K562 (cell line): ENCODE data around the gene RAB26. TPM values are rescaled to one million over a fixed set of nuclear protein-coding genes. Genes with fewer than 3 reads are reported as not detected.

Experiments
- BCOR ChIP-seq: fragments of 450-650 bp; IDR thresholded peaks from 2 replicates; pipeline ENCODE4 v1.6.1; 2016
- BMI1 ChIP-seq: fragments of 150-350 bp; IDR thresholded peaks from 2 replicates; pipeline ENCODE4 v1.6.1; 2014; ENCODE audit warnings: low read length
- CBX1 ChIP-seq: sonication (generic); IDR thresholded peaks from 2 replicates; pipeline ENCODE4 v1.6.1; 2016; ENCODE audit warnings: antibody characterized with exemption, low read depth, mild to moderate bottlenecking
- DNMT1 ChIP-seq: fragments of 450-650 bp; IDR thresholded peaks from 2 replicates; pipeline ENCODE4 v1.6.1; 2016; ENCODE audit warnings: antibody characterized with exemption, mild to moderate bottlenecking
- DPF2 ChIP-seq: fragments of 450-650 bp; IDR thresholded peaks from 2 replicates; pipeline ENCODE4 v1.6.1; 2016
- ETV1 ChIP-seq: fragments of 450-650 bp; conservative IDR thresholded peaks from 2 replicates; pipeline ENCODE4 v1.6.1; 2016; ENCODE audit warnings: missing genetic modification characterization, control low read depth, low read depth, missing compliant biosample characterization
- HES1 ChIP-seq: fragments of 450-650 bp; IDR thresholded peaks from 2 replicates; pipeline ENCODE4 v1.6.1; 2016; ENCODE audit warnings: low read depth, mild to moderate bottlenecking, moderate library complexity
- HMBOX1 ChIP-seq: sonication (generic); IDR thresholded peaks from 2 replicates; pipeline ENCODE4 v1.6.1; 2016
- MTF1 ChIP-seq: fragments of 250-450 bp; sonication (Bioruptor Pico); IDR thresholded peaks from 2 replicates; pipeline ENCODE4 v1.9.0; 2021; ENCODE audit warnings: moderate library complexity, mild to moderate bottlenecking, inconsistent platforms, borderline replicate concordance
- PHF8 ChIP-seq: fragments of 200-600 bp; sonication (generic); IDR thresholded peaks from 2 replicates; pipeline ENCODE4 v1.6.1; 2012; ENCODE audit warnings: mixed run types, mild to moderate bottlenecking, inconsistent platforms, low read length, moderate library complexity, borderline replicate concordance
- SIX5 ChIP-seq, 2 experiments: IDR thresholded peaks; 2 replicates each; pipeline ENCODE4 v1.6.1; 2011; ENCODE audit warnings: low read length in 2 of 2, borderline replicate concordance in 1 of 2, low read depth in 1 of 2, mild to moderate bottlenecking in 1 of 2, moderate library complexity in 1 of 2; ENCODE audit not compliant: insufficient read depth in 1 of 2
- SNRNP70 ChIP-seq: fragments of 200-400 bp; formaldehyde crosslinking; optimal IDR thresholded peaks from 2 replicates; pipeline ENCODE3; 2017; ENCODE audit warnings: low read depth, low read length
- TRIM25 ChIP-seq: fragments of 450-650 bp; IDR thresholded peaks from 2 replicates; pipeline ENCODE4 v1.7.0; 2016; ENCODE audit warnings: borderline replicate concordance
- ZNF224 ChIP-seq: sonication (generic); formaldehyde crosslinking; IDR thresholded peaks from 2 replicates; pipeline ENCODE4 v1.8.0; 2022; ENCODE audit warnings: mild to moderate bottlenecking, missing genetic modification reagents
- polyA plus RNA-seq, 8 experiments: library from polyadenylated mRNA; depleted of rRNA in 4 of 8; stranded (reverse) in 5 of 8; unstranded in 3 of 8; fragments of >200 nt; fragmentation: Nextera tagmentation in 2 of 8; fragmentation: Illumina TruSeq in 1 of 8; extraction: Ambion mirVana in 2 of 8; extraction: Trizol in 1 of 8; gene quantifications; 2 replicates each; pipeline versions ENCODE4 v1.2.1 to v1.2.3, GENCODE V29; 2011 to 2014; ENCODE audit warnings: inconsistent platforms in 1 of 8, missing spikeins in 1 of 8
- total RNA-seq, 7 experiments: library from RNA; depleted of rRNA in 6 of 7; stranded (reverse); fragments of >200 nt in 6 of 7; fragmentation: Illumina TruSeq in 2 of 7; extraction: Trizol in 2 of 7; gene quantifications; 2 replicates each; pipeline versions ENCODE4 v1.2.1 to v1.2.3, GENCODE V29; 2011 to 2021; ENCODE audit warnings: low replicate concordance in 1 of 7
- TF ChIP-seq, protein P1 (sequence below): fragments of 200-400 bp; formaldehyde crosslinking; IDR thresholded peaks from 2 replicates; pipeline ENCODE4 v1.6.1; 2017; ENCODE audit warnings: mild to moderate bottlenecking, low read depth, low read length, moderate library complexity
- TF ChIP-seq, protein P2 (sequence below): fragments of 250-450 bp; sonication (Bioruptor Pico); IDR thresholded peaks from 2 replicates; pipeline ENCODE4 v1.8.0; 2021; ENCODE audit warnings: moderate library complexity, mild to moderate bottlenecking, inconsistent platforms

RAB26 gene
- total and polyA plus RNA-seq, 9 of the 15 experiments (the other 6 are each of a cell fraction or from before 2014, with no cell fraction given), result 0.25 to 6.1 (median 2.1) TPM

DNA sequence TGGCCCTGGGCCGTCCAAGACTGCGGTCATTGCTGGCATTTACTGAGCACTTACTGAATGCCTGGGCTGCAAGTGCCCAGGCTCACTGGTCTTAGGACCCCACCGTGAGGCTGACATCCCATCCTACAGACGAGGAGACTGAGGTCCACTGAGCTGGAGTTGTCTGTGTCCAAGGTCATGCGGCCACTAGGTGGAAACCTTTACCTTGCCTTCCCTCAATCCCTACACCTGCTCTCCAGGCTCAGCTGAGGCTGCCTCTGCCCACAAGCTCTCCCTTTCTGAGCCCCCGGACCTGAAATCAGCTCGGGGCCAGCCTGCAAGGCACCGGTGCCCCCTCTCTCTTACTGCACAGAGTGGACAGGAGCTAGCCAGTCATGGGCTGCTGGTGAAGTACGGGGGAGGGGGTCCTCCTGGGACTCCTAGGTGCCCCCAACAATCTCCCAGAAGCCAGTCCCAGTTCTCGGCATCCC lies 46.5 kb downstream of the RAB26 start (continued):
- TF ChIP-seq, protein P1, sequence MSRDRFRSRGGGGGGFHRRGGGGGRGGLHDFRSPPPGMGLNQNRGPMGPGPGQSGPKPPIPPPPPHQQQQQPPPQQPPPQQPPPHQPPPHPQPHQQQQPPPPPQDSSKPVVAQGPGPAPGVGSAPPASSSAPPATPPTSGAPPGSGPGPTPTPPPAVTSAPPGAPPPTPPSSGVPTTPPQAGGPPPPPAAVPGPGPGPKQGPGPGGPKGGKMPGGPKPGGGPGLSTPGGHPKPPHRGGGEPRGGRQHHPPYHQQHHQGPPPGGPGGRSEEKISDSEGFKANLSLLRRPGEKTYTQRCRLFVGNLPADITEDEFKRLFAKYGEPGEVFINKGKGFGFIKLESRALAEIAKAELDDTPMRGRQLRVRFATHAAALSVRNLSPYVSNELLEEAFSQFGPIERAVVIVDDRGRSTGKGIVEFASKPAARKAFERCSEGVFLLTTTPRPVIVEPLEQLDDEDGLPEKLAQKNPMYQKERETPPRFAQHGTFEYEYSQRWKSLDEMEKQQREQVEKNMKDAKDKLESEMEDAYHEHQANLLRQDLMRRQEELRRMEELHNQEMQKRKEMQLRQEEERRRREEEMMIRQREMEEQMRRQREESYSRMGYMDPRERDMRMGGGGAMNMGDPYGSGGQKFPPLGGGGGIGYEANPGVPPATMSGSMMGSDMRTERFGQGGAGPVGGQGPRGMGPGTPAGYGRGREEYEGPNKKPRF, result no peak
- TF ChIP-seq PHF8 (no peak), SIX5 (IDR thresholded peaks at IDR 0.05; ENCODE audit: borderline replicate concordance in 1 of 2, insufficient read depth in 1 of 2, low read depth in 1 of 2, low read length in 2 of 2) (no peak), ZNF224 (no peak), CBX1 (peak; percentile 85; the same call in 1 of the 2 replicates), BCOR (peak; percentile 96), MTF1 (no peak), TRIM25 (no peak), SNRNP70 (no peak), DNMT1 (no peak), HES1 (no peak), DPF2 (no peak), ETV1 (tag) (0 out of 2 replicates have a peak, but pooled peaks have one; percentile 7), BMI1 (no peak), HMBOX1 (no peak)
- TF ChIP-seq, protein P2, sequence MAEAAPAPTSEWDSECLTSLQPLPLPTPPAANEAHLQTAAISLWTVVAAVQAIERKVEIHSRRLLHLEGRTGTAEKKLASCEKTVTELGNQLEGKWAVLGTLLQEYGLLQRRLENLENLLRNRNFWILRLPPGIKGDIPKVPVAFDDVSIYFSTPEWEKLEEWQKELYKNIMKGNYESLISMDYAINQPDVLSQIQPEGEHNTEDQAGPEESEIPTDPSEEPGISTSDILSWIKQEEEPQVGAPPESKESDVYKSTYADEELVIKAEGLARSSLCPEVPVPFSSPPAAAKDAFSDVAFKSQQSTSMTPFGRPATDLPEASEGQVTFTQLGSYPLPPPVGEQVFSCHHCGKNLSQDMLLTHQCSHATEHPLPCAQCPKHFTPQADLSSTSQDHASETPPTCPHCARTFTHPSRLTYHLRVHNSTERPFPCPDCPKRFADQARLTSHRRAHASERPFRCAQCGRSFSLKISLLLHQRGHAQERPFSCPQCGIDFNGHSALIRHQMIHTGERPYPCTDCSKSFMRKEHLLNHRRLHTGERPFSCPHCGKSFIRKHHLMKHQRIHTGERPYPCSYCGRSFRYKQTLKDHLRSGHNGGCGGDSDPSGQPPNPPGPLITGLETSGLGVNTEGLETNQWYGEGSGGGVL (CRISPR knock-in tag), result no peak
